Adipocyte (in vitro differentiated cells): ENCODE measurements around the gene SNCA.
A peak's percentile ranks its signal among the peaks of the same experiment; 100 is the strongest.

Experiments used
- DNase-seq: peaks from one replicate; pipeline ENCODE4 v3.0.0-alpha.2; 2015; ENCODE audit warnings: low read depth
- H3K27me3 ChIP-seq: replicated peaks from 2 replicates; pipeline ENCODE4 v1.7.0; 2013; ENCODE audit warnings: mild to moderate bottlenecking, low read length, moderate library complexity; ENCODE audit not compliant: control insufficient read depth, insufficient read depth
- H3K36me3 ChIP-seq: 2 replicates; pipeline ENCODE4 v1.7.0; 2013; ENCODE audit warnings: low read length, mild to moderate bottlenecking, moderate library complexity; ENCODE audit not compliant: control insufficient read depth, insufficient read depth, severe bottlenecking
- H3K4me1 ChIP-seq: 2 replicates; pipeline ENCODE4 v1.7.0; 2013; ENCODE audit warnings: mild to moderate bottlenecking, low read length, moderate library complexity; ENCODE audit not compliant: control insufficient read depth, insufficient read depth
- H3K4me3 ChIP-seq: 2 replicates; pipeline ENCODE4 v1.7.0; 2013; ENCODE audit warnings: mild to moderate bottlenecking, low read length, moderate library complexity
- H3K9ac ChIP-seq: 2 replicates; pipeline ENCODE4 v1.7.0; 2013; ENCODE audit warnings: mild to moderate bottlenecking, low read length, moderate library complexity
- H3K9me3 ChIP-seq: 2 replicates; pipeline ENCODE4 v1.7.0; 2013; ENCODE audit warnings: mild to moderate bottlenecking, low read length, moderate library complexity; ENCODE audit not compliant: control insufficient read depth

SNCA gene

GRCh38 chr4:89781321-89781720 is 55.6 kb downstream of the SNCA start:
- Histone ChIP-seq H3K36me3 (no peaks in the 10 kb centered on the region), H3K27me3 (no peaks in the 10 kb centered on the region), H3K4me3 (no peak overlapping the region), H3K9ac (no peak overlapping the region), H3K9me3 (peaks cover 7% of the 10 kb centered on the region), H3K4me1 (no peaks in the 10 kb centered on the region)
- DNase-seq, result no peak

GRCh38 chr4:89773805-89774204 is 63.2 kb downstream of the SNCA start:
- Histone ChIP-seq H3K9me3 (peaks cover 14% of the 10 kb centered on the region), H3K9ac (no peak overlapping the region), H3K4me1 (no peaks in the 10 kb centered on the region), H3K27me3 (no peaks in the 10 kb centered on the region), H3K4me3 (no peak overlapping the region), H3K36me3 (no peaks in the 10 kb centered on the region)
- no peak for DNase-seq

GRCh38 chr4:89769856-89770255 is 67.1 kb downstream of the SNCA start:
- Histone ChIP-seq H3K9ac (no peak overlapping the region), H3K36me3 (no peaks in the 10 kb centered on the region), H3K9me3 (peaks cover 7% of the 10 kb centered on the region), H3K4me3 (no peak overlapping the region), H3K4me1 (peaks cover 11% of the 10 kb centered on the region), H3K27me3 (no peaks in the 10 kb centered on the region)
- DNase-seq, result no peak

- H3K36me3 ChIP-seq, result no peaks in the 10 kb centered on the region
- DNase-seq, result no peak
- H3K4me3 ChIP-seq, result no peak overlapping the region
- no peaks in the 10 kb centered on the region for H3K9me3 ChIP-seq
- H3K9ac ChIP-seq, result no peak overlapping the region
- H3K4me1 ChIP-seq, result peaks cover 11% of the 10 kb centered on the region
- no peaks in the 10 kb centered on the region for H3K27me3 ChIP-seq
These were observed 69.0 kb downstream of the SNCA start for GRCh38 chr4:89767924-89768323.

- no peaks in the 10 kb centered on the region for H3K27me3 ChIP-seq
- H3K9ac ChIP-seq, result peak overlapping the region; percentile 13
- peaks cover 11% of the 10 kb centered on the region for H3K4me1 ChIP-seq
- no peaks in the 10 kb centered on the region for H3K36me3 ChIP-seq
- peak overlapping the region; percentile 12 for H3K4me3 ChIP-seq
- DNase-seq, result peak; percentile 97
- H3K9me3 ChIP-seq, result no peaks in the 10 kb centered on the region
These were observed 71.0 kb downstream of the SNCA start for GRCh38 chr4:89765966-89766365.

GRCh38 chr4:89765528-89765927 is 71.4 kb downstream of the SNCA start:
- Histone ChIP-seq H3K9ac (peak overlapping the region; percentile 13), H3K4me3 (peak overlapping the region; percentile 12), H3K9me3 (no peaks in the 10 kb centered on the region), H3K4me1 (peaks cover 11% of the 10 kb centered on the region), H3K36me3 (no peaks in the 10 kb centered on the region), H3K27me3 (no peaks in the 10 kb centered on the region)
- DNase-seq, result no peak

GRCh38 chr4:89762311-89762710 is 74.7 kb downstream of the SNCA start:
- Histone ChIP-seq H3K4me3 (no peak overlapping the region), H3K4me1 (peaks cover 11% of the 10 kb centered on the region), H3K9me3 (no peaks in the 10 kb centered on the region), H3K27me3 (no peaks in the 10 kb centered on the region), H3K9ac (no peak overlapping the region), H3K36me3 (no peaks in the 10 kb centered on the region)
- DNase-seq, result no peak

- Histone ChIP-seq H3K9ac (no peak overlapping the region), H3K4me1 (peaks cover 3% of the 10 kb centered on the region), H3K4me3 (no peak overlapping the region), H3K9me3 (no peaks in the 10 kb centered on the region), H3K27me3 (no peaks in the 10 kb centered on the region), H3K36me3 (no peaks in the 10 kb centered on the region)
- DNase-seq, result no peak
These were observed 77.5 kb downstream of the SNCA start for GRCh38 chr4:89759426-89759825.

GRCh38 chr4:89757154-89757719 is 79.7 kb downstream of the SNCA start:
- Histone ChIP-seq H3K4me3 (no peak overlapping the region), H3K36me3 (no peaks in the 10 kb centered on the region), H3K4me1 (peaks cover 17% of the 10 kb centered on the region), H3K9ac (no peak overlapping the region), H3K27me3 (no peaks in the 10 kb centered on the region), H3K9me3 (no peaks in the 10 kb centered on the region)
- no peak for DNase-seq

GRCh38 chr4:89755220-89755619 is 81.7 kb downstream of the SNCA start:
- Histone ChIP-seq H3K36me3 (no peaks in the 10 kb centered on the region), H3K9ac (no peak overlapping the region), H3K4me1 (peaks cover 17% of the 10 kb centered on the region), H3K27me3 (no peaks in the 10 kb centered on the region), H3K9me3 (no peaks in the 10 kb centered on the region), H3K4me3 (no peak overlapping the region)
- peak; percentile 58 for DNase-seq

- Histone ChIP-seq H3K4me3 (no peak overlapping the region), H3K4me1 (peaks cover 17% of the 10 kb centered on the region), H3K9me3 (no peaks in the 10 kb centered on the region), H3K27me3 (no peaks in the 10 kb centered on the region), H3K36me3 (no peaks in the 10 kb centered on the region), H3K9ac (no peak overlapping the region)
- DNase-seq, result peak; percentile 15
These were observed 82.4 kb downstream of the SNCA start for GRCh38 chr4:89754531-89754930.

- H3K4me1 ChIP-seq, result peaks cover 17% of the 10 kb centered on the region
- peak overlapping the region; percentile 48 for H3K9ac ChIP-seq
- no peaks in the 10 kb centered on the region for H3K36me3 ChIP-seq
- peak; percentile 98 for DNase-seq
- peak overlapping the region; percentile 41 for H3K4me3 ChIP-seq
- H3K9me3 ChIP-seq, result no peaks in the 10 kb centered on the region
- H3K27me3 ChIP-seq, result no peaks in the 10 kb centered on the region
These were observed 83.3 kb downstream of the SNCA start for GRCh38 chr4:89753601-89754066.
